ENCODE results near the gene NDRG3.

NDRG3 gene

DNA sequence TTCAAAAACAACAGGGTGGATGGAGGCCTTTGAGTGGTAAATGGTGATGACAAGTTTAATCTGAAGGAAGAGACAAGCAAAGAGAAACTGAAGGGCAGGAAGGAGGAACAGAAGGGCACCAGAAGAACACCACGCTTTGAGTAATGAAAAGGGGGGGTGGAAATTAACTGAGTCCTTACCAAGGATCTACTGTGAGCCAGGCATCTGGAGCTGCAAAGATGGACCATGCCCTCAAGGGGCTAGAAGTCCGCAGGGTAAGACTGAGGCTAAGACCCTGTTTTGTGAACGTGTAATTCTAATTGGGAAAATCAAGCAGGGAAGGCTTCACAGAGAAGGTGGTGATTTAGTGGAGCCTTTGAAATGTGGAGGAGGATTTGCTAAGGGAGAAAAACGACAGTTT lies 1.6 kb downstream of the NDRG3 start:
- H3K27ac Mint-ChIP-seq: no peak overlapping the region
- peaks cover 18% of the 10 kb centered on the region for H3K4me1 Mint-ChIP-seq

DNA sequence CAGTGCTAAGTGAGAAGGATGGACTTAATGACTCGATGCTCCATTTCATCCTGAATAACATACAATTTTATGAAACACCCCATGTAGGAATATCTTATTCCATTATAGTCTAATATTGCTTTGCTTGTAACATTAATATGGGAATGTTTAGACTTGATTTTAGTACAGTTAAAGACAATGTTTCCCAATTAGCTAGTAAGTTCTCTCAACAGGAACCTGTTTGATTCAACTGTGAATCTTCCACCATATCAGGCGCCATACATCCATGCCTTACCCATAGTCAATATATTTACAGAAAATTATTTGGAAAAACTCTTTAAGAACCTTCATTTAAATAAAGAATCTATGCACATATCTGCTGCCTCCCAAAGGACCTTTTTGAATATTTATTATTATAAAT lies 3.3 kb downstream of the NDRG3 start:
- Mint-ChIP-seq H3K27ac (no peak overlapping the region), H3K9me3 (no peaks in the 10 kb centered on the region), H3K36me3 (no peaks in the 10 kb centered on the region), H3K27me3 (no peaks in the 10 kb centered on the region), H3K4me1 (peaks cover 18% of the 10 kb centered on the region), H3K4me3 (no peak overlapping the region)
- no peak for DNase-seq (ENCODE audit: low spot score in 2 of 2)
- no peak for ATAC-seq (ENCODE audit: low read depth)

More for the DNA sequence above, 1.6 kb downstream of the NDRG3 start:
- ATAC-seq (ENCODE audit: low read depth) (no peak), DNase-seq (ENCODE audit: low spot score in 2 of 2) (no peak)
- Mint-ChIP-seq H3K9me3 (no peaks in the 10 kb centered on the region), H3K36me3 (no peaks in the 10 kb centered on the region), H3K27me3 (no peaks in the 10 kb centered on the region), H3K4me3 (peak overlapping the region; percentile 92)

DNA sequence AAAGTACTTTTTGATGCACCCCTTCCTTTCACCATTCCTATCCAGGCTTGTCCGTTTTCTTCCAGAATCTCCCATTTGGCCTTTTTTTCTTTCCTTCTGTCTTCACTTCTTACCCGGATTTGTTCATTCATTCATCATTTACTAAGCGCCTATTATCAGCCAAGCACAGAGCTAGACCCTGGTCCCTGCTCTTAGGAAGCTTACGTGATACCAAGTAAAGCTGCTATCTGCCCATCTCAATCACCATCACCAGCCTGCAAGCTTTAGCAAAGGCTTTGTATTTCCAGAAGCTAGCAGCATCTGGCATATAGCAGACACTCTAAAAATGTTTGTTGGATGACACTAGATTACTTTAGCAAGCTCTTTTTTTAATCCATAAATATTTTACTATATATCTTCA lies 4.8 kb downstream of the NDRG3 start:
- Mint-ChIP-seq H3K9me3 (no peaks in the 10 kb centered on the region), H3K27me3 (no peaks in the 10 kb centered on the region), H3K4me3 (no peak overlapping the region), H3K36me3 (no peaks in the 10 kb centered on the region), H3K4me1 (peaks cover 14% of the 10 kb centered on the region), H3K27ac (no peak overlapping the region)
- no peak for ATAC-seq (ENCODE audit: low read depth)
- DNase-seq (ENCODE audit: low spot score in 2 of 2): no peak

DNA sequence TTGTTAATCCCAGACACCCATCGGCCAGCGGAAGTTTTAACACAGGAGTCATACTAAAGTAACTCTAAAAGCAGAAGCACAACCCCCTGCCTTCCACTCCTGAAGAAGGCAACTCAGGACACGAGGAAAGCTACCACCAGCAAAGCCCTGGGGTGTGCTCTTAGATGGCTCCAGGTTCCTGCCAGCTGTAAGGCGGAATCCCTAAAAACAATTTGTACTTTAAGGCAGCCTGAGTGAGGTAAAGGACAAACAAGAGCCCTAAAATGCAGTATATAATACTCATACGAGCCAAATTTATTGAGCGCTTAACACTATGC lies 8.7 kb downstream of the NDRG3 start:
- DNase-seq (ENCODE audit: low spot score in 2 of 2): no peak
- no peak for ATAC-seq (ENCODE audit: low read depth)
- H3K27ac Mint-ChIP-seq: no peak overlapping the region
- peaks cover 16% of the 10 kb centered on the region for H3K4me1 Mint-ChIP-seq
- H3K4me3 Mint-ChIP-seq: no peak overlapping the region
- H3K9me3 Mint-ChIP-seq: no peaks in the 10 kb centered on the region
- H3K27me3 Mint-ChIP-seq: no peaks in the 10 kb centered on the region
- no peaks in the 10 kb centered on the region for H3K36me3 Mint-ChIP-seq

DNA sequence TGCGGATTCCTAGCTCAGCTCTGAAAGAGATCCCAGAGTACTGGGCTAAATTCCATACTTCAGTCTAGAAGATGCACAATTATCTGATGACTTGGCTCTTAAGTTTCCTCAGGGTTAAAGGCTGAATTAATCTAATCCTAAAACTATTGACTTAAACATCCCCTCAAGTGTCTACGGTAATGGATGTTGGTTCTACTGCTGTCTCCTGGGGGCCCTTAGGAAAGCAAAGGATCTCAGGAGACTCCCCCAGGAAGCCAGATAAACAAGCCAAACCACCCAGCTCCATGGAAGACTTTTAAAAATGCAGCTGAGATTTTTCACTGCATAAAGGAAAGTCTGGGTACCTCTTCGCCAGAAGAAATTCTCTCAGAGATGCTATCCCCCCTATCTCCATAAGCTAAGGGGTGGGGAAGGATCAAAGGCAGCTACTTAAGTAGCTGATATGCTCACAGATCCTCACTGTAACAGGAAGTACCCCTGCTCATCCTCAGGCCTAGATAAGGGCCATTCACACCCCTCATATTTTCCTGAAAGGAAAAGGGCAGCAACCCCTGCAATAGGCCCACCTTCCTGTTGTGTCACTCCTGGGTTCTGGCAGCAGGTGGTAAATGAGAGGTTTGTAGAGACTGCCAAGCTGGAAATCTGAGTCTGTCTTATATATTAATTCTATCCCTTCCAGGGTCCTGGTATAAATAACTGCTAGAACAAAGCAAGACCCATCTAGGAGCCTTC lies 9.3 kb downstream of the NDRG3 start:
- Mint-ChIP-seq H3K4me3 (no peak overlapping the region), H3K27ac (no peak overlapping the region)
- no peak for ATAC-seq (ENCODE audit: low read depth)

DNA sequence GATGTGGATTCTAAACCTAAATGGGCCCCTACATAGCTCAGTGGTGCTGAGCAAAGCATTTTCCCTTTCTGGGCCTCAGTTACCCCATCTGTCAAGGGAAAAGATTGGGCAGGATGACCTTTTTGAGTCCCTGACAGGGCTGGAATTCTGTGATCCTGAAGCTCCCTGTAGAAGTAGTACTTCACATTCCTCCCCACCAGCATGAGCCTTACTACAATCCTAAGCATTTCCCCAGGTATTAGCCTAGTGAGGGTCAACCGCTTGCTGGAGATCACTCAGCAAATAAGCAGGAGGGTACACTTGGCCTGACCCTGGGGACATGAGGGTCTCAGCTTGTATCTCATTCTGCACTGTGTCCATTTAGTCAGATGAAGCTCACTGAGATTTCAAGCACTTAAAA lies 13.4 kb downstream of the NDRG3 start:
- no peak overlapping the region for H3K27ac Mint-ChIP-seq
- DNase-seq (ENCODE audit: low spot score in 2 of 2): no peak

More for the DNA sequence above, 9.3 kb downstream of the NDRG3 start:
- no peaks in the 10 kb centered on the region for H3K27me3 Mint-ChIP-seq
- peaks cover 13% of the 10 kb centered on the region for H3K4me1 Mint-ChIP-seq
- DNase-seq (ENCODE audit: low spot score in 2 of 2): no peak
- H3K36me3 Mint-ChIP-seq: no peaks in the 10 kb centered on the region
- no peaks in the 10 kb centered on the region for H3K9me3 Mint-ChIP-seq

DNA sequence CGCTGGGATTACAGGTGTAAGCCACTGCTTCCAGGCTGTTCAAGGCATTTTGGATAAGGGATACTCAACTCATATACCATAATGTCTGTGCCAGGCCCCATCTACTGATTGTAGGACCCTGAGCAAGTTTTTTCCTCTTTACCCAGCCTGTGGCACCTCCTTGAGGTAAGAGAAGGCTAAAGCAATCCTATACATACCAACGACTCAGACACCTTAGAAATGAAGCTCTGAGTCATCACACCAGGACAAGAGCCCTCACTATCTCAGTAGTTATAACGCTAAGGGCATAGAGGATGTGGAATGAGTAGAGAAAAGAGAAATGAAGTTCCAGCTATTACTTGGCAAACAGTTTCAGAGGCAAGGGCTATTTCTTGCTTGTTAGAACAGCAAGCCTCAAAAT lies 16.9 kb downstream of the NDRG3 start:
- H3K9me3 Mint-ChIP-seq: no peaks in the 10 kb centered on the region
- DNase-seq (ENCODE audit: low spot score in 2 of 2): no peak
- no peaks in the 10 kb centered on the region for H3K27me3 Mint-ChIP-seq
- no peak overlapping the region for H3K27ac Mint-ChIP-seq
- no peak overlapping the region for H3K4me3 Mint-ChIP-seq
- peaks cover 5% of the 10 kb centered on the region for H3K4me1 Mint-ChIP-seq
- H3K36me3 Mint-ChIP-seq: peaks cover 3% of the 10 kb centered on the region
- ATAC-seq (ENCODE audit: low read depth): no peak

More for the DNA sequence above, 13.4 kb downstream of the NDRG3 start:
- Mint-ChIP-seq H3K4me3 (no peak overlapping the region), H3K36me3 (peaks cover 3% of the 10 kb centered on the region), H3K9me3 (no peaks in the 10 kb centered on the region), H3K27me3 (no peaks in the 10 kb centered on the region), H3K4me1 (peaks cover 12% of the 10 kb centered on the region)
- no peak for ATAC-seq (ENCODE audit: low read depth)

DNA sequence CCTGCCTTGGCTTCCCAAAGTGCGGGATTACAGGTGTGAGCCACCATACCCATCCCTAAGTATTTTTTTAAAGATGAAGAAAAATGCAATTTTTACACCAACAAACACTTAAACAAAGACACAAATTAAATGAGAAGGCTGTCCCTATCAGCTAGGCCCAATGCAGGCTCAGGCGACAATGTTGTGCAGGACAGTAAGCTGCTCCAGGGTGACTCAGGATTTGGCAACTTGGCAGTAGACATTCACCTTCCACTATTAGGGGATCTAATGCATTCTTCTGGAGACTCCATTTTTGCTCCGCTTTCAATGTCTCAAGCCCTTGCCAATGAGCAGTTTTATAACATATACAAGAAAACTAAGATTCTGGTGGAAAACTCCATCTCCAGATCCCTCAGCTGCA lies 19.7 kb downstream of the NDRG3 start:
- H3K36me3 Mint-ChIP-seq: peaks cover 6% of the 10 kb centered on the region
- H3K27me3 Mint-ChIP-seq: no peaks in the 10 kb centered on the region
- peaks cover 5% of the 10 kb centered on the region for H3K4me1 Mint-ChIP-seq
- DNase-seq (ENCODE audit: low spot score in 2 of 2) (no peak), ATAC-seq (ENCODE audit: low read depth) (no peak)
- H3K27ac Mint-ChIP-seq: no peak overlapping the region
- H3K4me3 Mint-ChIP-seq: no peak overlapping the region
- no peaks in the 10 kb centered on the region for H3K9me3 Mint-ChIP-seq

DNA sequence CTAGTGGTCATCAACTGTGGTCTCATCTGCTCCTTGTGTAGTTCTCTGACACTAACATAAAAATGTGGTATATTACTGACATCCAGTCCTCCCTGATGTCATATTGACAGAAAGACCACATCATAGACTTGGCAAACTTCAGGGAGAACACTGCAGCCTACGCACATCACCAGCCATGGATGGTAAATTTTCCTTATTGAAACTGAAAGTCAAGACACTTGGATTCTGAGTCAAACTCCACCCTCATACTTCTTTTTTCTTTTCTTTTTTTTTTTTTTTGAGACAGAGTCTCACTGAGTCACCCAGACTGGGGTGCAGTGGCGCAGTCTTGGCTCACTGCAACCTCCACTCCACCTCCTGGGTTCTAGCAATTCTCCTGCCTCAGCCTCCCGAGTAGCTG lies 25.4 kb downstream of the NDRG3 start:
- ATAC-seq (ENCODE audit: low read depth): no peak
- no peak for DNase-seq (ENCODE audit: low spot score in 2 of 2)
- H3K27me3 Mint-ChIP-seq: no peaks in the 10 kb centered on the region
- H3K27ac Mint-ChIP-seq: no peak overlapping the region
- no peaks in the 10 kb centered on the region for H3K9me3 Mint-ChIP-seq
- peaks cover 14% of the 10 kb centered on the region for H3K36me3 Mint-ChIP-seq
- peaks cover 3% of the 10 kb centered on the region for H3K4me1 Mint-ChIP-seq
- H3K4me3 Mint-ChIP-seq: no peak overlapping the region

DNA sequence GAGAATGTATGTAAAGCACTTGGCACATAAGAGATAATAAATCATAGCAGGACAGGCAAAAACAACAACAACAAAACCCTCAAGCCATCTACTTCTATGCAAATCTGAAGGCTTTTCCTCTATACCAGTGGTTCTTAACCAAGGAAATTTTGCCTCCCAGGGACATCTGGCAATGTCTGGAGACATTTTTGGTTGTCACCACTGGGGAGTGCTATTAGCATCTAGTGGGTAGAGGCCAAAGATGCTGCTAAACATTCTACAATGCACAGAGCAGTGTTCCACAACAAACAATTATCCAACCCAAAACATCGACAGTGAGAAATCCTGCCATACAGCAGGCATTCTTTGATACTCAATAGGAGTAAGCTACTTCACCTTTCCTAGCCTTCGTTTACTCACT lies 28.2 kb downstream of the NDRG3 start:
- Mint-ChIP-seq H3K27me3 (no peaks in the 10 kb centered on the region), H3K27ac (no peak overlapping the region), H3K9me3 (no peaks in the 10 kb centered on the region), H3K36me3 (peaks cover 19% of the 10 kb centered on the region), H3K4me3 (no peak overlapping the region), H3K4me1 (peaks cover 3% of the 10 kb centered on the region)
- no peak for DNase-seq (ENCODE audit: low spot score in 2 of 2)
- ATAC-seq (ENCODE audit: low read depth): no peak

DNA sequence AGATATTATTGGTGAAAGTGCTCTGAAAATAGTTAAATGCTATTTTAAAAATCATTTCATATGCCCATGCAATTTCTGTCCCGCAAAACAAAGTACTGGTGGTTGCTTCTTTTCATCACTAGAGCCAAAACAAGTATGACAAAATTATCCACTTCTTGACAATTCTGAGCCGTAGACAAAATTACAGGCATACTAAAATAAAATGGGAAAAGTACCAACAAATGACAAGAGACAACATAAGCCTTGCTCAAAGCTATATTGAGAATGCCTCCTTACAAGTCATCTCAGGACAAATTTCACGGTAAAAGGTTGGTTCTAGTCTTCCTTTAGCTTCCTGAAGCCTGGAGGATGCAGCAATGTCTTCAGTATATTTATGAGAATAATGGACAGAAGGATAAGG lies 28.9 kb downstream of the NDRG3 start:
- Mint-ChIP-seq H3K27me3 (no peaks in the 10 kb centered on the region), H3K27ac (no peak overlapping the region)

DNA sequence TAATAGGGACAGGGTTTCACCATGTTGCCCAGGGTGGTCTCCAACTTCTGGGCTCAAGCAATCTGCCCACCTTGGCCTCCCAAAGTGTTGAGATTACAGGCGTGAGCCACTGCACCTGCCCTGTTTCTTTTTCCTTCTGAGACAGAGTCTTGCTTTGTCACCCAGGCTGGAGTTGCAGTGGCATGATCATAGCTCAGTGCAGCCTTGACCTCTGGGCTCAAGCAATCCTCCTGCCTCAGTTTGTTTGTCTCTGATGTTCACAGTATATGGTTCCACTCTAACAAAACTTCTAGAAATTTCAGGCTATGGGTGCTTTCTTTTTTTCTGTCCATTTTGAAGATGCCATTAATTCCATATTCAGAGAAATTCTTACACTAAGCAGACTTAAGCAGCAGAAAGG lies 33.1 kb downstream of the NDRG3 start:
- no peak overlapping the region for H3K27ac Mint-ChIP-seq
- no peaks in the 10 kb centered on the region for H3K27me3 Mint-ChIP-seq
- no peak overlapping the region for H3K4me3 Mint-ChIP-seq
- no peak for DNase-seq (ENCODE audit: low spot score in 2 of 2)
- H3K36me3 Mint-ChIP-seq: peaks cover 8% of the 10 kb centered on the region
- ATAC-seq (ENCODE audit: low read depth): no peak
- no peaks in the 10 kb centered on the region for H3K9me3 Mint-ChIP-seq
- no peaks in the 10 kb centered on the region for H3K4me1 Mint-ChIP-seq

More for the DNA sequence above, 28.9 kb downstream of the NDRG3 start:
- no peaks in the 10 kb centered on the region for H3K4me1 Mint-ChIP-seq
- no peaks in the 10 kb centered on the region for H3K9me3 Mint-ChIP-seq
- peaks cover 19% of the 10 kb centered on the region for H3K36me3 Mint-ChIP-seq
- no peak for DNase-seq (ENCODE audit: low spot score in 2 of 2)
- no peak overlapping the region for H3K4me3 Mint-ChIP-seq
- ATAC-seq (ENCODE audit: low read depth): no peak

DNA sequence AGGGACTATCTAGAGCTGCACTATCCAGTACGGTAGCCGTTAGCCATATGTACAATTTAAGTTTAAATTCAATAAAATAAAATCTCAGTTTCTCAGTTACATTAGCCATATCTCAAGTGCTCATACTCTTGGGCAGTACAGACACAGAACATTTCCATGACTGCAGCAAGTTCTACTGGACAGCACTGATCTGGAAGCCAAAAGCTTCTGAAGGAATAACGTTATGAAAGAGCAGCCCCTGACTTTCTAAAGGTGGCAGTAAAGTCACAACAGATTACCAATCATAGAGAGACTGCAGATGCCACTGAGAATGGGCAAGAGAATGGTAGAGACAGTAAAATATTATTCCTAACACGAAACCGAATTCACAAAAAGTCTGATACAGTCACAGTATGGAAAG lies 36.8 kb downstream of the NDRG3 start:
- Mint-ChIP-seq H3K27ac (no peak overlapping the region), H3K9me3 (no peaks in the 10 kb centered on the region), H3K36me3 (peaks cover 11% of the 10 kb centered on the region), H3K27me3 (no peaks in the 10 kb centered on the region), H3K4me3 (no peak overlapping the region), H3K4me1 (peaks cover 4% of the 10 kb centered on the region)
- DNase-seq (ENCODE audit: low spot score in 2 of 2) (no peak), ATAC-seq (ENCODE audit: low read depth) (no peak)

DNA sequence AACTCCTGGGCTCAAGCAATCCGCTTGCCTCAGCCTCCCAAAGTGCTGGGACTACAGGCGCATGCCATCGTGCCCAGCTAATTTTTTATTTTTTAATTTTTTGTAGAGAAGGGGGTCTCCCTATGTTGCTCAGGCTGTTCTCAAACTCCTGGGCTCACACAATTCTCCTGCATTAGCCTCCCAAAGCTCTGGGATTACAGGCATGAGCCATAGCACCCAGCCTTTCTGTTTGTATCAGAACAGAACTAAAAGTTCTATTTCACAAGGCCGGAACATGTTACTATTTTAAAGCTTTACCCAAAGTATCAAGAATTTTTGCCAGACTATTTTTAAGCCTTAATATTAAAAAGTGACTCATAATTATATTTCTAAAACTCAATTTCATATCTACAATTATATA lies 42.4 kb downstream of the NDRG3 start:
- Mint-ChIP-seq H3K36me3 (peaks cover 7% of the 10 kb centered on the region), H3K4me3 (no peak overlapping the region), H3K4me1 (peaks cover 10% of the 10 kb centered on the region), H3K27ac (no peak overlapping the region), H3K9me3 (no peaks in the 10 kb centered on the region), H3K27me3 (no peaks in the 10 kb centered on the region)
- no peak for ATAC-seq (ENCODE audit: low read depth)
- DNase-seq (ENCODE audit: low spot score in 2 of 2): no peak

DNA sequence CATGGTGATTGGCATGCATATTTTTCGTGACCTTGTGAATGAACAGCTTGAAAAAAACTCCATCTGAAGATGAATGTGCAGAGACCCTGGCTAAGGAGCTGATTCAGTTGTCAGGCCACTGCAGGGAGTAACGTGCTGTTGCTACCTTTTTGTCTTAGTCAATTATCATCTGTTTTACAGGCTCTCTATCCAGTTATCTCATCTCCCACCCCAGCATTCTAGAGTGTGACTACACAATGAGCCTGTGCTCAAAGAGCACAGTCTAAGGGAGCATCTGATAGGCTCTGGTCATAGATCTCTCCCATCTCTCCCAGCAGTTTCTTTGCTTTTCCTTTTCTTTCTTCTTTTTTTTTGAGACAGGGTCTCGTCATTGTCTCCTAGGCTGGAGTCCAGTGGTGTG lies 45.5 kb downstream of the NDRG3 start:
- ATAC-seq (ENCODE audit: low read depth) (no peak), DNase-seq (ENCODE audit: low spot score in 2 of 2) (no peak)
- Mint-ChIP-seq H3K4me1 (peaks cover 6% of the 10 kb centered on the region), H3K9me3 (no peaks in the 10 kb centered on the region), H3K36me3 (peaks cover 6% of the 10 kb centered on the region), H3K27me3 (no peaks in the 10 kb centered on the region), H3K27ac (no peak overlapping the region), H3K4me3 (no peak overlapping the region)

All from memory B cell (primary cell).